ENCODE data around the gene HBEGF.

DNA sequence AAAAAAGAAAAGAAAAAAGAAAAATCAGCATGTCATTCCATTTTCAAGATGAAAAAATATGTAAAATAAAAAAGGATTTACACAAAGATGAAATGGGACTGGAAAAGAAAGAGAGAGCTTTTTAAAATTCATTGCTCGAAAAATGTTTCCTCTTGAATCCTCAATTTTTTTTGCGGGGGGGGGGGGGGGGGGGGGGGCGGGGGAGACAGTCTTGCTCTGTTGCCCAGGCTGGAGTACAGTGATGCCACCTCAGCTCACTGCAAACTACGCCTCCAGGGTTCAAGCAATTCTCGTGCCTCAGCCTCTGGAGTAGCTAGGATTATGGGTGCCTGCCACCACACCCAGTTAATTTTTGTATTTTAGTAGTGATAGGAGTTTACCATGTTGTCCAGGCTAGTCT lies 60.0 kb downstream of the HBEGF start:
- no peak for TF ChIP-seq L3MBTL2 (conservative IDR thresholded peaks at IDR 0.05)
- TF ChIP-seq ELF4 (IDR thresholded peaks at IDR 0.05): no peak
- no peak for TF ChIP-seq SUZ12 (IDR thresholded peaks at IDR 0.05)
- TF ChIP-seq, protein P1, sequence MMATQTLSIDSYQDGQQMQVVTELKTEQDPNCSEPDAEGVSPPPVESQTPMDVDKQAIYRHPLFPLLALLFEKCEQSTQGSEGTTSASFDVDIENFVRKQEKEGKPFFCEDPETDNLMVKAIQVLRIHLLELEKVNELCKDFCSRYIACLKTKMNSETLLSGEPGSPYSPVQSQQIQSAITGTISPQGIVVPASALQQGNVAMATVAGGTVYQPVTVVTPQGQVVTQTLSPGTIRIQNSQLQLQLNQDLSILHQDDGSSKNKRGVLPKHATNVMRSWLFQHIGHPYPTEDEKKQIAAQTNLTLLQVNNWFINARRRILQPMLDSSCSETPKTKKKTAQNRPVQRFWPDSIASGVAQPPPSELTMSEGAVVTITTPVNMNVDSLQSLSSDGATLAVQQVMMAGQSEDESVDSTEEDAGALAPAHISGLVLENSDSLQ (IDR thresholded peaks at IDR 0.05): no peak
- TF ChIP-seq CTBP1 (IDR thresholded peaks at IDR 0.05; ENCODE audit: borderline replicate concordance): no peak
- no peak for TF ChIP-seq FOXA1 (IDR thresholded peaks at IDR 0.05)
- TF ChIP-seq TARDBP (IDR thresholded peaks at IDR 0.05): no peak
- no peak for TF ChIP-seq BHLHE40 (IDR thresholded peaks at IDR 0.05; ENCODE audit: borderline replicate concordance)
- TF ChIP-seq SP1 (IDR thresholded peaks at IDR 0.05): no peak
- TF ChIP-seq FOXM1 (IDR thresholded peaks at IDR 0.05; ENCODE audit: borderline replicate concordance): no peak
- TF ChIP-seq ARNT (IDR thresholded peaks at IDR 0.05): no peak
